Measurements from ENCODE around the gene MYL3. TPM values are rescaled to one million over a fixed set of nuclear protein-coding genes. Genes with fewer than 3 reads are reported as not detected.

MYL3 gene
- total and polyA plus RNA-seq, 2 experiments from 2014 or later: 2,390 to 3,027 TPM

GRCh38 chr3:46885612-46886011 is 22.4 kb upstream of the MYL3 start:
- DNase-seq (ENCODE audit: low read depth in 1 of 2, low spot score in 1 of 2): no peak
- Histone ChIP-seq H3K9me3 (ENCODE audit: low read depth) (no peaks in the 10 kb centered on the region), H3K27me3 (no peaks in the 10 kb centered on the region), H3K27ac (no peak overlapping the region), H3K36me3 (no peaks in the 10 kb centered on the region), H3K4me3 (no peak overlapping the region), H3K4me1 (ENCODE audit: low read depth) (peaks cover 40% of the 10 kb centered on the region)
- TF ChIP-seq CTCF (IDR thresholded peaks at IDR 0.05; ENCODE audit: low read depth, low read length): no peak

GRCh38 chr3:46884929-46885328 is 21.7 kb upstream of the MYL3 start:
- Histone ChIP-seq H3K36me3 (no peaks in the 10 kb centered on the region), H3K9me3 (ENCODE audit: low read depth) (no peaks in the 10 kb centered on the region), H3K27me3 (no peaks in the 10 kb centered on the region), H3K4me1 (ENCODE audit: low read depth) (peaks cover 39% of the 10 kb centered on the region), H3K4me3 (no peak overlapping the region), H3K27ac (no peak overlapping the region)
- DNase-seq (ENCODE audit: low read depth in 1 of 2, low spot score in 1 of 2): no peak
- TF ChIP-seq CTCF (IDR thresholded peaks at IDR 0.05; ENCODE audit: low read depth, low read length): no peak

GRCh38 chr3:46884427-46884826 is 21.2 kb upstream of the MYL3 start:
- H3K27me3 ChIP-seq: no peaks in the 10 kb centered on the region
- H3K36me3 ChIP-seq: no peaks in the 10 kb centered on the region
- no peak for DNase-seq (ENCODE audit: low read depth in 1 of 2, low spot score in 1 of 2)
- H3K4me1 ChIP-seq (ENCODE audit: low read depth): peaks cover 39% of the 10 kb centered on the region
- no peak for TF ChIP-seq CTCF (IDR thresholded peaks at IDR 0.05; ENCODE audit: low read depth, low read length)
- no peaks in the 10 kb centered on the region for H3K9me3 ChIP-seq (ENCODE audit: low read depth)
- H3K4me3 ChIP-seq: peak overlapping the region; percentile 51
- H3K27ac ChIP-seq: no peak overlapping the region

- TF ChIP-seq CTCF (IDR thresholded peaks at IDR 0.05; ENCODE audit: low read depth, low read length): no peak
- Histone ChIP-seq H3K4me1 (ENCODE audit: low read depth) (peaks cover 39% of the 10 kb centered on the region), H3K4me3 (peak overlapping the region; percentile 51), H3K36me3 (no peaks in the 10 kb centered on the region), H3K9me3 (ENCODE audit: low read depth) (no peaks in the 10 kb centered on the region), H3K27ac (no peak overlapping the region), H3K27me3 (no peaks in the 10 kb centered on the region)
- no peak for DNase-seq (ENCODE audit: low read depth in 1 of 2, low spot score in 1 of 2)
These were observed 20.6 kb upstream of the MYL3 start for GRCh38 chr3:46883830-46884185.

GRCh38 chr3:46883054-46883829 is 20.0 kb upstream of the MYL3 start:
- Histone ChIP-seq H3K4me1 (ENCODE audit: low read depth) (peaks cover 37% of the 10 kb centered on the region), H3K27me3 (no peaks in the 10 kb centered on the region), H3K4me3 (peak overlapping the region; percentile 51), H3K27ac (peak overlapping the region; percentile 79), H3K36me3 (no peaks in the 10 kb centered on the region), H3K9me3 (ENCODE audit: low read depth) (no peaks in the 10 kb centered on the region)
- TF ChIP-seq CTCF (IDR thresholded peaks at IDR 0.05; ENCODE audit: low read depth, low read length): no peak
- peak; percentile 63 to 79 for DNase-seq (ENCODE audit: low read depth in 1 of 2, low spot score in 1 of 2)

Data from cardiac muscle cell (in vitro differentiated cells and primary cell).